GM12891 (cell line): ENCODE measurements around the gene SYCP3.

Experiments used
- DNase-seq: peaks from one replicate; pipeline ENCODE4 v3.0.0; 2011; ENCODE audit warnings: low spot score; ENCODE audit not compliant: insufficient read length
- FAIRE-seq: peaks from 2 replicates; lab custom pipeline; 2011; peaks lifted over from hg19 to GRCh38; lab: Jason Lieb, UNC
- POU2F2 ChIP-seq: IDR thresholded peaks from 2 replicates; pipeline ENCODE4 v1.6.1; 2011; ENCODE audit warnings: low read depth, mild to moderate bottlenecking, control low read depth, low read length, moderate library complexity

Gene SYCP3

DNA sequence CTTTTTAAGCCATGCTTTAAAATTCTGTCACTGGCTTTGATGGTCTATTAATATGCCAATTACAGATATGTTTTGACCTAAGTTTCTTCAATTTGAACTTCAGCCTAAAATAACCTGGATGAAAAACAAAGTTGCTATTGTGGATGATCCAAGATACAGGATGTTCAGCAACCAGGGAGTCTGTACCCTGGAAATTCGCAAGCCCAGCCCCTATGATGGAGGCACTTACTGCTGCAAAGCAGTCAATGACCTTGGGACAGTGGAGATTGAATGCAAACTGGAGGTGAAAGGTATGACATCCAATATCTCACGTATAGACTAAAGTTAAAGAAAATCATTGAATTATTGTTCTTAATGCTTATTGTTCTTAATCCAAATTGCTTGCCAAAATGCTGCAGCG is 59.0 kb downstream of the SYCP3 start:
- FAIRE-seq: no peak
- DNase-seq: no peak

More for the DNA sequence above, 59.0 kb downstream of the SYCP3 start:
- TF ChIP-seq POU2F2: no peak
